Brain microvascular endothelial cell (primary cell): ENCODE measurements around the gene IPO13.

Source experiments
- DNase-seq: peaks from one replicate; pipeline ENCODE4 v3.0.0-alpha.2; 2020
- H3K27ac ChIP-seq: fragments of 250-450 bp; sonication (Bioruptor Pico); 2 replicates; pipeline ENCODE4 v1.5.1; 2020; ENCODE audit warnings: mild to moderate bottlenecking, moderate library complexity
- H3K27me3 ChIP-seq: fragments of 250-450 bp; sonication (Bioruptor Pico); replicated peaks from 2 replicates; pipeline ENCODE4 v1.5.1; 2020; ENCODE audit warnings: mild to moderate bottlenecking
- H3K36me3 ChIP-seq: fragments of 250-450 bp; sonication (Bioruptor Pico); replicated peaks from 2 replicates; pipeline ENCODE4 v1.5.1; 2020; ENCODE audit warnings: mild to moderate bottlenecking
- H3K4me3 ChIP-seq: 2 replicates; pipeline ENCODE4 v1.5.1; 2011; ENCODE audit warnings: low read depth, mild to moderate bottlenecking, control low read depth, low read length, moderate library complexity
- CTCF ChIP-seq: IDR thresholded peaks from 2 replicates; pipeline ENCODE4 v1.5.1; 2011; ENCODE audit warnings: low read depth, mild to moderate bottlenecking, moderate library complexity, low read length, control low read depth, inconsistent platforms; ENCODE audit errors: missing control alignments
- in situ Hi-C: cut with HindIII; loops from 2 replicates; pipeline ENCODE4 v1.10.0; 2017; ENCODE audit warnings: low sequenced_read_pairs, low pct_ligation_motif_present

IPO13 gene

DNA sequence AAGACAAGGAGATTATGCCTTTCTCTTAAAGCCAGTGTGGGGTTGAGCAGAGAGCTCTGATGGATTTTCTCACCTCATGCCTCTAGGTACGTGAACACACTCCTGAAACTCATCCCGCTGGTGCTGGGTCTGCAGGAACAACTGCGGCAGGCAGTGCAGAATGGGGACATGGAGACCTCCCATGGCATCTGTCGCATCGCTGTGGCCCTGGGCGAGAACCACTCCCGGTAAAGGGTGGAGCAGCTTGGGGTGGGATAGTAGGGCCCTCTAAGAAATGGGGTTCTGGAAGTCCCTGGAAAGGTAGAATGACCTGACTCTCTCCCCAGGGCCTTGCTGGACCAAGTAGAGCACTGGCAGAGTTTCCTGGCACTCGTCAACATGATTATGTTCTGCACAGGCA lies 9.5 kb downstream of the IPO13 start:
- H3K4me3 ChIP-seq: no peak overlapping the region
- no peaks in the 10 kb centered on the region for H3K27me3 ChIP-seq
- no peak for DNase-seq
- H3K27ac ChIP-seq: no peak overlapping the region
- no peak for TF ChIP-seq CTCF
- H3K36me3 ChIP-seq: peaks cover 23% of the 10 kb centered on the region
- in situ Hi-C loops: no loop called here

DNA sequence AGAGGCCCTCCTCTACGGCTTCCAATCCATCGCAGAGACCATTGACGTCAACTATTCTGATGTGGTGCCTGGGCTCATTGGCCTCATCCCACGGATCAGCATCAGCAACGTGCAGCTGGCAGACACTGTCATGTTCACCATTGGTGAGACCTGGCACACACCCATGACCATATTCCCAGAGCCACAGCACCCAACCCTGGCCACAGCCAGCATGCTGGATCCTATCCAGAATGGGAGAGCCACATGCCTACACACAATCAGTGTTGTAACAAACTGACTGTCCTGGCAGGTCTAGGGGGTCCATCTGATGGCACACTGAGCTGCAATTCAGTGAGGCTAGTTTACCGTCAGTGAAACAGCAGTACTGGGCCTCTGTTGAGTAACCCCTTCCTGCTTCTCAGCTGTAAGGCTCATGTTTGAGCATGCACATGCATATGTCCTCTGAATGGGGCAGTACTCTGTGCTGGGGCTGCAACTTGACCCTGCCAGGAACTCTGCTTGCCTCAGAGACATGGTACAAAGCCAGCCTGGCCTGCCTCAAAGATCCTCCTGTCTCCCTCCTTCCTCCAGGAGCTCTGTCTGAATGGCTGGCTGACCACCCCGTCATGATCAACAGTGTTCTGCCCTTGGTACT lies 10.8 kb downstream of the IPO13 start:
- TF ChIP-seq CTCF: no peak
- in situ Hi-C loops: no loop called here
- Histone ChIP-seq H3K4me3 (no peak overlapping the region), H3K27me3 (no peaks in the 10 kb centered on the region), H3K27ac (no peak overlapping the region), H3K36me3 (peaks cover 25% of the 10 kb centered on the region)
- DNase-seq: no peak

- Histone ChIP-seq H3K4me3 (no peak overlapping the region), H3K27ac (no peak overlapping the region), H3K27me3 (no peaks in the 10 kb centered on the region), H3K36me3 (peaks cover 26% of the 10 kb centered on the region)
- TF ChIP-seq CTCF: no peak
- DNase-seq: no peak
- in situ Hi-C loops: no loop called here
Measured at GRCh38 chr1:43958351-43959255, 11.9 kb downstream of the IPO13 start.

GRCh38 chr1:43960798-43961197 lies 14.0 kb downstream of the IPO13 start:
- in situ Hi-C loops: no loop called here
- DNase-seq: no peak
- no peak for TF ChIP-seq CTCF
- Histone ChIP-seq H3K27me3 (no peaks in the 10 kb centered on the region), H3K4me3 (no peak overlapping the region), H3K36me3 (peaks cover 26% of the 10 kb centered on the region), H3K27ac (no peak overlapping the region)

DNA sequence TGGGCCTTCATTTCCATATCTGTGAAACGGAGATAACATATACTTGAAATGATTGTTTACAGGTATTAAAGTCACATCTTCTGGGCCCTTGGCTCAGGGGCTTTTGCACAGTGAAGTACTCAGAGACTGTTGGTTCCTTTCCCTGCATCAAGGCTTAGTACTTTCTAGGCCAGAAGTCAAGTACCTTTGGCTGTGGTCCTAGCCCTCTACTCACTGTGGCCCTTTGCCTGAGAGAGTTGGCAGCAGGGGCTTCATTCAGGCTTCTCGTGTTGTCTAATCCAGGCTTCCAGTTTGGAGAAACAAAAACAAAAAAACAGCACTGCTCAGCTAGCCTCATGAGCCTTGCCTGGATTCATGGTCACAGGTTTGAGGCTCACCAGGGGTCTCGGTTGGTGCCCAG lies 14.9 kb downstream of the IPO13 start:
- Histone ChIP-seq H3K36me3 (peaks cover 23% of the 10 kb centered on the region), H3K4me3 (no peak overlapping the region), H3K27me3 (no peaks in the 10 kb centered on the region), H3K27ac (no peak overlapping the region)
- no peak for TF ChIP-seq CTCF
- in situ Hi-C loops: no loop called here
- DNase-seq: no peak

DNA sequence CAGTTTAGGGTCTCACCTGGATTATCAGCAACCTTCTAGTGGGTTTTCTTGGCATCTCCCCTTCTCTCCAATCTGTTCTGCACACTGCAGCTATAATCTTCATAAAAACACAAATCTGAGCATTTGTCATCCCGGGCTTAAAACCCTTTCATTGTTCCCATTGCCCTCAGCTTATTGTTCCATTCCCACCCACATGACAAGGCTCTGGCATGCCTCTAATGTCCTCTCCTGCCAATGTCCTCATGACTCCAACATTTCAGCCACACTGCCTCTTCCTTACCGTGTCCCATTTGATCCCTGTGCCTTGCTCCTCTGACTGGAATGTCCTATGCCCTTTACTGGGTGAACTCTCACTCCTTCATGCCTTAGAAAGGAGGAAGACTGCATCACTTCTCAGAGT lies 15.6 kb downstream of the IPO13 start:
- H3K36me3 ChIP-seq: peaks cover 21% of the 10 kb centered on the region
- H3K27me3 ChIP-seq: no peaks in the 10 kb centered on the region
- H3K27ac ChIP-seq: no peak overlapping the region
- in situ Hi-C loops: no loop called here
- DNase-seq: no peak
- no peak for TF ChIP-seq CTCF
- H3K4me3 ChIP-seq: no peak overlapping the region
